ENCODE data around the gene TRIM72.

TRIM72 gene

DNA sequence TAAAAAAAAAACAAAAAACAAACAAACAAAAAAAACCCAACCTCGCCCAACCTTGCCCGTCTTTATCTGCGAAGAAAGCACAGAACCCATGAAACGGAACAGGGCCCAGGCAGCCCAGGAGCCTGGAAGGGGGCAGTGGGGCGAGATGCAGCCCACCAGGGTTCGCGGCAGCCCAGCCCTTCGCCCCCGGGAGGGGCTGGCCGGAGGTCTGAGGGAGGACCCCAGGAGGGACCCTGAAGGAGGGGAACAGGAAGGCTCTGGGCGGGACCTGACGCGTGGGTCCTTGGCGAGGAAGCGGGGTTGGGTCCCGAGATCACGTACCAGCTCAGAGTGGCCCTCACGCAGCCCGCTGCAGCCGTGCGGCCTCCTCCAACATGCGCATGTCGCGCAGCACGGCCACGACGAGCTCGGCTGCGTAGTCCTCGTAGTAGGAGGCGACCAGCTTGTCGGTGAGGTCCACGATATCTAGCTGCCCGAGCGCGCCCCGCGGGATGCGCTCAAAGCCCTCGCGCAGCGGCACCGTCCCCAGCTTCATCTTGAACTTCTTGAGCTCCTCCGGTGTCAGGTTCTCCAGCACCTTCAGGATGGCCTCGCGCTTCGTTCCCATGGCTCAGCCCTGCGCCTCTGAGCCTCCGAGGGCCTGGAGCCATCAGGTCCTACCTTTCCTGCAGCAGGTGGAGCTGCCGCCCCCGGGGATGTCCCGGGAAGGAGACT lies 2.7 kb downstream of the TRIM72 start, which contains the start of gene PYDC1:
TSS of gene PYDC1 (minus strand) at position 714 of the 714 bp plus-strand sequence. CDS start at position 607, 107 bp downstream.
- H4K20me1 ChIP-seq = peaks cover 0 to 20% (median 11%) of the 10 kb centered on the region in 11 experiments; a peak in 9 of 22 replicates

DNA sequence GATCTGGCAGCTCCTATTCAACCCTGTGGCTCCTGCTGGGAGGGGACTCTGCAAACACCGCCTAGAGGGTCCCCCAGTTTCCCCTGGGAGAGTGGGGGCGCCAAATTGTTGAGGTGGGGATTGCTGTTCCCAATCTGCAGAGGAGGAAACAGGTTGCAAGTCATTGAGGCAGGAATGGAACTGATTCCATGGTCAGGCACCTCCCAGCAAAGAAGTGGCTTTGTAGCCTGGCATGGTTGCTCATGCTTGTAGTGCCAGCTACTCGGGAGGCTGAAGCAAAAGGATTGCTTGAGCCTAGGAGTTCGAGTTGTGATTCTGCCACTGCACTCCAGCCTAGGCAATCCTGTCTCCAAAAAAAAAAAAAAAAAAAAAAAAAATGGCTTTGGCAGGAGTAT lies 3.2 kb downstream of the TRIM72 start:
- no peak overlapping the region for H3K9ac ChIP-seq
- H4K20me1 ChIP-seq = peaks cover 0 to 20% (median 11%) of the 10 kb centered on the region in 11 experiments; a peak in 9 of 22 replicates
- H3K4me2 ChIP-seq = peak overlapping the region; percentile 81 to 98 (median 91); a peak in 19 of 22 replicates
- TF ChIP-seq Cebpa-rat (IDR thresholded peaks at IDR 0.05) = no peak
- H3K36me3 ChIP-seq = no peaks in the 10 kb centered on the region
- no peak overlapping the region for H3K27ac ChIP-seq
- no peaks in the 10 kb centered on the region for H3K9me3 ChIP-seq (replicated peaks in 1 of 11)
- H3K27me3 ChIP-seq = peaks cover 25 to 49% (median 41%) of the 10 kb centered on the region in 11 experiments
- H3K4me3 ChIP-seq = 0 out of 20 replicates have a peak overlapping the region, but pooled peaks of 1 of the 10 experiments have one; percentile 7
- H3K4me1 ChIP-seq = peaks cover 48 to 61% (median 51%) of the 10 kb centered on the region in 10 experiments

More for the DNA sequence above, 2.7 kb downstream of the TRIM72 start, which contains the start of gene PYDC1:
- Histone ChIP-seq H3K4me2 (peak within 1 kb of the TSS; percentile 81 to 98 (median 91)), H3K4me3 (peak within 1 kb of the TSS in 7 of 10 experiments; percentile 48 to 70 (median 58); a peak in 13 of 20 replicates), H3K36me3 (no peaks in the 10 kb centered on the region), H3K9ac (peak within 1 kb of the TSS in 2 of 11 experiments; percentile 64; a peak in 3 of 22 replicates), H3K27me3 (peaks cover 25 to 46% (median 40%) of the 10 kb centered on the region in 11 experiments), H3K27ac (no peak within 1 kb of the TSS), H3K4me1 (peaks cover 42 to 61% (median 54%) of the 10 kb centered on the region in 10 experiments), H3K9me3 (replicated peaks in 1 of 11) (no peaks in the 10 kb centered on the region)
- TF ChIP-seq Cebpa-rat (IDR thresholded peaks at IDR 0.05) = no peak

DNA sequence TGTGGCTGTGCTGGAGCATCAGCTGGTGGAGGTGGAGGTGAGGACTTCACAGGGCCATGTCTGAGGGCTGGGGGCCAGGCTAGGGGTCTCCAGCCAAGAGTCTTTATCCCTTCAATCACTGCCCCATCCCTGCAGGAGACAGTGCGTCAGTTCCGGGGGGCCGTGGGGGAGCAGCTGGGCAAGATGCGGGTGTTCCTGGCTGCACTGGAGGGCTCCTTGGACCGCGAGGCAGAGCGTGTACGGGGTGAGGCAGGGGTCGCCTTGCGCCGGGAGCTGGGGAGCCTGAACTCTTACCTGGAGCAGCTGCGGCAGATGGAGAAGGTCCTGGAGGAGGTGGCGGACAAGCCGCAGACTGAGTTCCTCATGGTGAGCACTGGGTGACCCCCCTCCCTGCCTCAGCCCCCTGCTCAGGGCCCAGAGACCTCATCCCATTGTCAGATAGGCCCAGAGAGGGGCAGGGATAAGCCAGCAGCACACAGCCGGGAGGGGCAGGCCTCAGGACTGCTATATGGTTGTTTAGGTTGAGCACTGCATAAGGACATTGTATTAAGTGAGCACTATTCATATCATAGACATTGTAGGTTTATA lies 5.3 kb downstream of the TRIM72 start:
- Histone ChIP-seq H3K9me3 (replicated peaks in 1 of 11) (no peaks in the 10 kb centered on the region; a peak in 1 of 22 replicates), H3K4me3 (no peak overlapping the region), H3K4me1 (peaks cover 36 to 49% (median 40%) of the 10 kb centered on the region in 10 experiments), H3K9ac (no peak overlapping the region), H3K4me2 (no peak overlapping the region), H4K20me1 (peaks cover 0 to 20% (median 11%) of the 10 kb centered on the region in 11 experiments; a peak in 9 of 22 replicates), H3K27me3 (peaks cover 25 to 49% (median 40%) of the 10 kb centered on the region in 11 experiments), H3K27ac (no peak overlapping the region), H3K36me3 (no peaks in the 10 kb centered on the region; a peak in 1 of 22 replicates)
- no peak for TF ChIP-seq Cebpa-rat (IDR thresholded peaks at IDR 0.05)

DNA sequence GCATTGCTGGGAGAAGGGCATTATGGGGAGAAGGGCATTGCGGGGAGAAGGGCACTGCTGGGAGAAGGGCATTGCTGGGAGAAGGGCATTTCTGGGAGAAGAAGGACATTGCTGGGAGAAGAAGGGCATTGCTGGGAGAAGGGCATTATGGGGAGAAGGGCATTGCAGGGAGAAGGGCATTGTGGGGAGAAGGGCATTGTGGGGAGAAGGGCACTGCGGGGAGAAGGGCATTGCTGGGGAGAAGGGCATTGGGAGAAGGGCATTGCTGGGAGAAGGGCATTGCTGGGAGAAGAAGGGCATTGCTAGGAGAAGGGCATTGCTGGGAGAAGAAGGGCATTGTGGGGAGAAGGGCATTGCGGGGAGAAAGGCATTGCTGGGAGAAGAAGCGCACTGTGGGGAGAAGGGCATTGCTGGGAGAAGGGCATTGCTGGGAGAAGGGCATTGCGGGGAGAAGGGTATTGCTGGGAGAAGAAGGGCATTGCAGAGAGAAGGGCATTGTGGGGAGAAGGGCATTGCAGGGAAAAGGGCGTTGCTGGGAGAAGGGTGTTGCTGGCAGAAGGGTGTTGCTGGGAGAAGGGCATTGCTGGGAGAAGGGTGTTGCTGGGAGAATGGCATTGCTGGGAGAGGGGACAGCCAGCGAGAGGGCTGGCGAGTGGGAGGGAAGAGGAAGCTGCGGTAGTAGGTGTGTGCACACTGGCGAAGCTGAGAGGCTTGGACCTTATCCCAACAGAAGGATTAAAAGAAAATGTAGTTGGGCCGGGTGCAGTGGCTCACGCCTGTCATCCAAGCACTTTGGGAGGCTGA lies 7.6 kb downstream of the TRIM72 start:
- no peak overlapping the region for H3K9ac ChIP-seq

DNA sequence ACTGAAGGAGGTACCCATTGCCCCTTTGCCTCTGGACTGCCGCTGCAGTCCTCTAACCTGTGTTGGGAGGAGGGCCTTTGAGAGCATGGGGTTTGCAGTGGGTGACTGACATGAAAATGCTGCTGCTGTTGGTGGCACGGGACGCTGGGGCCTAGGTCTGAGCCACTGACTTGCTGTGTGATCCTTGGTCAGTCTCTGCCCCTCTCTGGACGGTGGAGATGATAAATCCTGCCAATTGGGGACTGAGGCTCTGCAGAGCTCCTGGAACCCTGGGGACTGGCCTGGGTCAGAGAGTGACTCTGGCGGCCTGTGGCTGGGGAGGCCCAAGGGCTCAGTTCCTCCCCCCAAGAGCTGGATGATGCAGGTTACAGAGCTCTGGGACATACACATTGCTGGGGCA lies 9.1 kb downstream of the TRIM72 start:
- Histone ChIP-seq H3K9me3 (replicated peaks in 1 of 11) (no peaks in the 10 kb centered on the region; a peak in 1 of 22 replicates), H4K20me1 (no peaks in the 10 kb centered on the region), H3K9ac (no peak overlapping the region), H3K4me1 (peaks cover 0 to 12% (median 4%) of the 10 kb centered on the region in 10 experiments; a peak in 9 of 20 replicates), H3K36me3 (no peaks in the 10 kb centered on the region; a peak in 1 of 22 replicates), H3K4me2 (no peak overlapping the region), H3K27ac (no peak overlapping the region), H3K27me3 (peaks cover 0 to 12% (median 2%) of the 10 kb centered on the region in 11 experiments; a peak in 9 of 22 replicates), H3K4me3 (no peak overlapping the region)
- TF ChIP-seq Cebpa-rat (IDR thresholded peaks at IDR 0.05) = no peak

More for the DNA sequence above, 7.6 kb downstream of the TRIM72 start:
- TF ChIP-seq Cebpa-rat (IDR thresholded peaks at IDR 0.05) = no peak
- no peaks in the 10 kb centered on the region; a peak in 1 of 22 replicates for H3K36me3 ChIP-seq
- H3K4me3 ChIP-seq = no peak overlapping the region
- peak overlapping the region in 5 of 11 experiments; percentile 19 to 41 (median 39); a peak in 7 of 22 replicates for H3K4me2 ChIP-seq
- H3K9me3 ChIP-seq (replicated peaks in 1 of 11) = no peaks in the 10 kb centered on the region; a peak in 1 of 22 replicates
- peaks cover 0 to 8% (median 5%) of the 10 kb centered on the region in 11 experiments; a peak in 9 of 22 replicates for H4K20me1 ChIP-seq
- peaks cover 13 to 26% (median 17%) of the 10 kb centered on the region in 10 experiments; a peak in 19 of 20 replicates for H3K4me1 ChIP-seq
- no peak overlapping the region for H3K27ac ChIP-seq
- H3K27me3 ChIP-seq = peaks cover 14 to 26% (median 17%) of the 10 kb centered on the region in 11 experiments

DNA sequence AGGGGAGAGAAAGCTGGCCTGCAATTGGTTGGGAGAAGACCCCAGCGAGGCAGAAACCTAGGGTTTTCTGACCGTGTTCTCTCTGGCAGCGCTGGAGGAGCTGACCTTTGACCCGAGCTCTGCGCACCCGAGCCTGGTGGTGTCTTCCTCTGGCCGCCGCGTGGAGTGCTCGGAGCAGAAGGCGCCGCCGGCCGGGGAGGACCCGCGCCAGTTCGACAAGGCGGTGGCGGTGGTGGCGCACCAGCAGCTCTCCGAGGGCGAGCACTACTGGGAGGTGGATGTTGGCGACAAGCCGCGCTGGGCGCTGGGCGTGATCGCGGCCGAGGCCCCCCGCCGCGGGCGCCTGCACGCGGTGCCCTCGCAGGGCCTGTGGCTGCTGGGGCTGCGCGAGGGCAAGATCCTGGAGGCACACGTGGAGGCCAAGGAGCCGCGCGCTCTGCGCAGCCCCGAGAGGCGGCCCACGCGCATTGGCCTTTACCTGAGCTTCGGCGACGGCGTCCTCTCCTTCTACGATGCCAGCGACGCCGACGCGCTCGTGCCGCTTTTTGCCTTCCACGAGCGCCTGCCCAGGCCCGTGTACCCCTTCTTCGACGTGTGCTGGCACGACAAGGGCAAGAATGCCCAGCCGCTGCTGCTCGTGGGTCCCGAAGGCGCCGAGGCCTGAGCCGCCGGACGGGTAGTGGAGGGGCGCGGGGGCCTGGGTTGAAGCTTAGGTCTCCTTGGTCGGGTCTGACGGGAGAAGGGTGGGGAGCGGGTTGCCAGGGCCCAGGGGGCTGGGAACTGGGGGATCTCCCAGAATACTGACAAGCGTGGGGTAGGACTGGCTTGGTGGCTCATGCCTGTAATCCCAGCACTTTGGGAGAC lies 10.4 kb downstream of the TRIM72 start:
- Histone ChIP-seq H3K9ac (no peak overlapping the region), H3K27me3 (peaks cover 0 to 9% (median 0%) of the 10 kb centered on the region in 11 experiments; a peak in 3 of 22 replicates), H3K36me3 (no peaks in the 10 kb centered on the region; a peak in 1 of 22 replicates), H4K20me1 (no peaks in the 10 kb centered on the region), H3K4me2 (no peak overlapping the region), H3K4me3 (no peak overlapping the region), H3K27ac (no peak overlapping the region), H3K9me3 (replicated peaks in 1 of 11) (no peaks in the 10 kb centered on the region; a peak in 1 of 22 replicates), H3K4me1 (peaks cover 0 to 18% (median 3%) of the 10 kb centered on the region in 10 experiments; a peak in 8 of 20 replicates)
- TF ChIP-seq Cebpa-rat (IDR thresholded peaks at IDR 0.05) = no peak

DNA sequence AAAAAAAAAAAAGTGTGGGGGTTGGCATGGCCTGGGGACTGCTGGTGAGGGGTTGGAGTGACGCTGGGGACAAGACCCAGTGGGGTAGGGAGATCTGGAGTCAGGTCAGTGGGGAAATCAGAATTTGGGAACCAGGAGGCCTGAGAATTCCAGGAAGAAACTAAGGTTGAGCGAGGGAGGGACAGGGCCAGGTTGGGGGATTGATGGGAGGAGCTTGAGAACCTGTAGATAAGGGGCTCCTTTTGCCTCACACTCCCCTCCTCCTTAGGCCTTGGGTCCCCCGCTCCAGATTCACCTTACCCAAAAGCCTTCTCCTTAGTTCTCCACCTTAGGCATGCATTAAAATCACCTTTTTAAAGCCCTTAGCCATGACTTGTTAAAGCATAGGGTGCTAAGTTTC lies 11.3 kb downstream of the TRIM72 start:
- H3K27me3 ChIP-seq = peaks cover 0 to 9% (median 0%) of the 10 kb centered on the region in 11 experiments; a peak in 3 of 22 replicates
- H3K4me3 ChIP-seq = no peak overlapping the region
- H3K36me3 ChIP-seq = no peaks in the 10 kb centered on the region; a peak in 1 of 22 replicates
- peaks cover 0 to 22% (median 3%) of the 10 kb centered on the region in 10 experiments; a peak in 8 of 20 replicates for H3K4me1 ChIP-seq
- H4K20me1 ChIP-seq = no peaks in the 10 kb centered on the region
- H3K9ac ChIP-seq = no peak overlapping the region
- no peak for TF ChIP-seq Cebpa-rat (IDR thresholded peaks at IDR 0.05)
- H3K9me3 ChIP-seq (replicated peaks in 1 of 11) = no peaks in the 10 kb centered on the region; a peak in 1 of 22 replicates
- H3K4me2 ChIP-seq = no peak overlapping the region
- no peak overlapping the region for H3K27ac ChIP-seq
